HG03097 (cell line): ENCODE results near the gene IL10RB.
"Not testable (repeated sequence)": the region's sequence is repeated elsewhere in the genome, so short reads cannot be mapped to it uniquely, and the experiment has no call there.

Experiments
- ATAC-seq: cut with Tn5 transposase; IDR thresholded peaks from one replicate; pipeline ENCODE4 v1.9.1; 2021; ENCODE audit not compliant: unreplicated experiment, low FRiP score

IL10RB gene

GRCh38 chr21:33239559-33240127 is 26.5 kb upstream of the IL10RB start:
- not testable (repeated sequence) for ATAC-seq

- no peak for ATAC-seq
These were observed 25.8 kb upstream of the IL10RB start for GRCh38 chr21:33240404-33240803.

- no peak for ATAC-seq
These were observed 24.3 kb upstream of the IL10RB start for GRCh38 chr21:33241846-33242245.

GRCh38 chr21:33242846-33243245 is 23.3 kb upstream of the IL10RB start:
- not testable (repeated sequence) for ATAC-seq

GRCh38 chr21:33244082-33244778 is 21.9 kb upstream of the IL10RB start:
- no peak for ATAC-seq

- ATAC-seq, result no peak
These were observed 21.4 kb upstream of the IL10RB start for GRCh38 chr21:33244779-33245105.

- ATAC-seq, result no peak
These were observed 20.8 kb upstream of the IL10RB start for GRCh38 chr21:33245289-33245918.

GRCh38 chr21:33246506-33246905 is 19.7 kb upstream of the IL10RB start:
- no peak for ATAC-seq

GRCh38 chr21:33246963-33247362 is 19.2 kb upstream of the IL10RB start:
- no peak for ATAC-seq

GRCh38 chr21:33247599-33247998 is 18.6 kb upstream of the IL10RB start:
- no peak for ATAC-seq

- ATAC-seq, result no peak
These were observed 16.7 kb upstream of the IL10RB start for GRCh38 chr21:33249331-33250002.

GRCh38 chr21:33251119-33251518 is 15.0 kb upstream of the IL10RB start:
- no peak for ATAC-seq

- not testable (repeated sequence) for ATAC-seq
These were observed 12.8 kb upstream of the IL10RB start for GRCh38 chr21:33253382-33253781.

- ATAC-seq, result no peak
These were observed 11.4 kb upstream of the IL10RB start for GRCh38 chr21:33254766-33255165.

GRCh38 chr21:33255404-33255803 is 10.8 kb upstream of the IL10RB start:
- ATAC-seq, result no peak

GRCh38 chr21:33256019-33256418 is 10.1 kb upstream of the IL10RB start:
- no peak for ATAC-seq

GRCh38 chr21:33257094-33257803 is 8.9 kb upstream of the IL10RB start:
- no peak for ATAC-seq

- ATAC-seq, result no peak
These were observed 7.7 kb upstream of the IL10RB start for GRCh38 chr21:33258475-33258874.

GRCh38 chr21:33259428-33259827 is 6.7 kb upstream of the IL10RB start:
- ATAC-seq, result no peak

GRCh38 chr21:33259995-33260394 is 6.2 kb upstream of the IL10RB start:
- no peak for ATAC-seq

- ATAC-seq, result no peak
These were observed 4.5 kb upstream of the IL10RB start for GRCh38 chr21:33261635-33262034.
